ENCODE measurements around the gene DCTN3. TPM values are rescaled to one million over a fixed set of nuclear protein-coding genes. Genes with fewer than 3 reads are reported as not detected.

Gene DCTN3
- total and polyA plus RNA-seq, 10 of the 15 experiments (the other 5 are each of a cell fraction or from before 2014, with no cell fraction given) = 19.0 to 120 (median 71.8) TPM

DNA sequence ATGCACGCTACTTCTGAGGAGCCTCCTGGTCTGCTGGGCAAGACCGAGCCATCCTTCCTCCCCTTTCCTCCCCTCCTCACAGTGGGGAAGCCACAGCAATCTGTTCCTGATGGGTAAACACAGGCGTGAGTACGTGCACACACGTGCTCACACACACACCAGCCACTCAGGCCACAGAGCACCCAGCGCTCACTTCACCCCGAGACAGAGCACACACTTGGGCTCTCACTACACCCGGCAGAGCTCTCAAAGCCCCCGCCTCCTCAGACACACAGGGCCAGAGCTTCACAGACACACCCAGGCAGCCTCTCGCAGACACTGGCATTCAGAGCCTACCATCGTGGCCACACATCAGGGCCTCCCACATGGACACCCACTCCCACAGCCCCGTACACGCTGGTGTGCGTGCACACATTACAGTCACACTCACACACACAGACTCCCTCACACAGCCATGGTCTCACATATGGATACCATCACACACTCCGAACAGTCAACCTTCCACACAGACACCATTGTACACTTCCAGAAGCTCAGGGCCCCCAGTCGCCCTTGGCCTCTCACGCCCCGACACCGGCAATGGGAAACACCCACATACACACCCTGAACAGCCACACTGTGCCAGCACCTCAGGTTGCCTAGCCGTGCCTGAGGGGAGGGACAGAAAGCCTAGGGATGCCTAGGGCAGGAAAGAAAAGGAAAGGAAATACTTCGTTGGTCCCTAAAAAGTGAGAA, 44.3 kb downstream of the DCTN3 start:
- in situ Hi-C loops (cut with MboI) = no loop called here
- no peak for FAIRE-seq
- Histone ChIP-seq H3K4me1 (ENCODE audit: control insufficient read depth, insufficient read depth, low read length) (no peaks in the 10 kb centered on the region), H3K4me3 (no peak overlapping the region), H3K4me2 (ENCODE audit: control insufficient read depth, insufficient read depth) (no peak overlapping the region), H3K9me3 (replicated peaks; ENCODE audit: control insufficient read depth, insufficient read depth, low read length) (no peaks in the 10 kb centered on the region), H2AFZ (ENCODE audit: control insufficient read depth, low read depth, low read length) (no peak overlapping the region), H3K36me3 (ENCODE audit: control insufficient read depth in 2 of 2, insufficient read depth in 2 of 2, low read length in 1 of 2) (no peaks in the 10 kb centered on the region), H3K9ac (ENCODE audit: control insufficient read depth, insufficient read depth, low read length) (no peak overlapping the region), H4K20me1 (ENCODE audit: control insufficient read depth, insufficient read depth) (peaks cover 3% of the 10 kb centered on the region), H3K27ac (ENCODE audit: control insufficient read depth, insufficient read depth) (no peak overlapping the region), H3K27me3 (replicated peaks in 1 of 2; ENCODE audit: control insufficient read depth in 2 of 2, insufficient read depth in 2 of 2, low read length in 1 of 2) (peaks cover 15 to 19% of the 10 kb centered on the region in 2 experiments), H3K79me2 (ENCODE audit: control insufficient read depth, insufficient read depth, low read length) (no peaks in the 10 kb centered on the region)
- SMC1A ChIA-PET (ENCODE audit: uncharacterized antibody, unreplicated experiment) = no interaction called here
- DNase-seq (ENCODE audit: low read depth, low spot score) = no peak
- intact Hi-C loops (cut with micrococcal nuclease; ENCODE audit: unreplicated experiment) = no loop called here
- POLR2A ChIA-PET = no interaction called here
- RAD21 ChIA-PET (ENCODE audit: unreplicated experiment) = no interaction called here
- BruUV-seq (replicated peaks) = no TSS peak
- CTCF ChIA-PET = interaction anchor here (1.6 kb wide), 1 partner anchor 172 kb away, joined by 5 read pairs; no protein-coding TSS in a partner anchor
- TF ChIP-seq EP300 (IDR thresholded peaks at IDR 0.05; ENCODE audit: borderline replicate concordance in 1 of 2, control insufficient read depth in 1 of 2, low read depth in 2 of 2, low read length in 2 of 2) = no peak
- no peak for TF ChIP-seq SMARCA5 (IDR thresholded peaks at IDR 0.05)
- TF ChIP-seq, protein P1, sequence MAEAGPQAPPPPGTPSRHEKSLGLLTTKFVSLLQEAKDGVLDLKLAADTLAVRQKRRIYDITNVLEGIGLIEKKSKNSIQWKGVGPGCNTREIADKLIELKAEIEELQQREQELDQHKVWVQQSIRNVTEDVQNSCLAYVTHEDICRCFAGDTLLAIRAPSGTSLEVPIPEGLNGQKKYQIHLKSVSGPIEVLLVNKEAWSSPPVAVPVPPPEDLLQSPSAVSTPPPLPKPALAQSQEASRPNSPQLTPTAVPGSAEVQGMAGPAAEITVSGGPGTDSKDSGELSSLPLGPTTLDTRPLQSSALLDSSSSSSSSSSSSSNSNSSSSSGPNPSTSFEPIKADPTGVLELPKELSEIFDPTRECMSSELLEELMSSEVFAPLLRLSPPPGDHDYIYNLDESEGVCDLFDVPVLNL (IDR thresholded peaks at IDR 0.05; ENCODE audit: low read depth, low read length) = no peak
- no peak for TF ChIP-seq BACH1 (IDR thresholded peaks at IDR 0.05; ENCODE audit: borderline replicate concordance)
- no peak for TF ChIP-seq ESRRA (IDR thresholded peaks at IDR 0.05; ENCODE audit: low read length)
- TF ChIP-seq IRF4 (IDR thresholded peaks at IDR 0.05; ENCODE audit: low read depth, low read length) = no peak
- WGBS (ENCODE audit: insufficient coverage, insufficient replicate concordance, low lambda C conversion rate, missing lambda C conversion rate) = 44% methylated on average over 21 of the region's 21 CpGs
- no peak for ATAC-seq

Data from GM12878 (cell line).